ENCODE measurements around the gene SPNS3.
A peak's percentile ranks its signal among the peaks of the same experiment; 100 is the strongest.

The SPNS3 gene

DNA sequence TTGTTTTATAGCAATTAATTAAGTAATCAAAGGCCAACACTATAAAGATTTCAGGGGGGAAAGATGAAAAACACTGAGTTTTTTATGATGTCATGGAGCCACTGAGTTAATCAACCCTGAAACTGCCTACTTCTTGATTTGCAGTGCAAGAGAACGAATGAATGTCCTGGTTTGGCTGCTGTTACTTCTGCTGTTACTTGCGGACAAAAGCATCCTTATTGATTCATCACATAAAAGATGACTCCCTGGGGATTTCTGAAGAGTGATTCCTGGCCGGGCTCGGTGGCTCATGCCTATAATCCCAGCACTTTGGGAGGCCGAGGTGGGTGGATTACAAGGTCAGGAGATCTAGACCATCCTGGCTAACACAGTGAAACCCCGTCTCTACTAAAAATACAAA lies 10.9 kb upstream of the SPNS3 start (continued):
- TF ChIP-seq, protein P1, sequence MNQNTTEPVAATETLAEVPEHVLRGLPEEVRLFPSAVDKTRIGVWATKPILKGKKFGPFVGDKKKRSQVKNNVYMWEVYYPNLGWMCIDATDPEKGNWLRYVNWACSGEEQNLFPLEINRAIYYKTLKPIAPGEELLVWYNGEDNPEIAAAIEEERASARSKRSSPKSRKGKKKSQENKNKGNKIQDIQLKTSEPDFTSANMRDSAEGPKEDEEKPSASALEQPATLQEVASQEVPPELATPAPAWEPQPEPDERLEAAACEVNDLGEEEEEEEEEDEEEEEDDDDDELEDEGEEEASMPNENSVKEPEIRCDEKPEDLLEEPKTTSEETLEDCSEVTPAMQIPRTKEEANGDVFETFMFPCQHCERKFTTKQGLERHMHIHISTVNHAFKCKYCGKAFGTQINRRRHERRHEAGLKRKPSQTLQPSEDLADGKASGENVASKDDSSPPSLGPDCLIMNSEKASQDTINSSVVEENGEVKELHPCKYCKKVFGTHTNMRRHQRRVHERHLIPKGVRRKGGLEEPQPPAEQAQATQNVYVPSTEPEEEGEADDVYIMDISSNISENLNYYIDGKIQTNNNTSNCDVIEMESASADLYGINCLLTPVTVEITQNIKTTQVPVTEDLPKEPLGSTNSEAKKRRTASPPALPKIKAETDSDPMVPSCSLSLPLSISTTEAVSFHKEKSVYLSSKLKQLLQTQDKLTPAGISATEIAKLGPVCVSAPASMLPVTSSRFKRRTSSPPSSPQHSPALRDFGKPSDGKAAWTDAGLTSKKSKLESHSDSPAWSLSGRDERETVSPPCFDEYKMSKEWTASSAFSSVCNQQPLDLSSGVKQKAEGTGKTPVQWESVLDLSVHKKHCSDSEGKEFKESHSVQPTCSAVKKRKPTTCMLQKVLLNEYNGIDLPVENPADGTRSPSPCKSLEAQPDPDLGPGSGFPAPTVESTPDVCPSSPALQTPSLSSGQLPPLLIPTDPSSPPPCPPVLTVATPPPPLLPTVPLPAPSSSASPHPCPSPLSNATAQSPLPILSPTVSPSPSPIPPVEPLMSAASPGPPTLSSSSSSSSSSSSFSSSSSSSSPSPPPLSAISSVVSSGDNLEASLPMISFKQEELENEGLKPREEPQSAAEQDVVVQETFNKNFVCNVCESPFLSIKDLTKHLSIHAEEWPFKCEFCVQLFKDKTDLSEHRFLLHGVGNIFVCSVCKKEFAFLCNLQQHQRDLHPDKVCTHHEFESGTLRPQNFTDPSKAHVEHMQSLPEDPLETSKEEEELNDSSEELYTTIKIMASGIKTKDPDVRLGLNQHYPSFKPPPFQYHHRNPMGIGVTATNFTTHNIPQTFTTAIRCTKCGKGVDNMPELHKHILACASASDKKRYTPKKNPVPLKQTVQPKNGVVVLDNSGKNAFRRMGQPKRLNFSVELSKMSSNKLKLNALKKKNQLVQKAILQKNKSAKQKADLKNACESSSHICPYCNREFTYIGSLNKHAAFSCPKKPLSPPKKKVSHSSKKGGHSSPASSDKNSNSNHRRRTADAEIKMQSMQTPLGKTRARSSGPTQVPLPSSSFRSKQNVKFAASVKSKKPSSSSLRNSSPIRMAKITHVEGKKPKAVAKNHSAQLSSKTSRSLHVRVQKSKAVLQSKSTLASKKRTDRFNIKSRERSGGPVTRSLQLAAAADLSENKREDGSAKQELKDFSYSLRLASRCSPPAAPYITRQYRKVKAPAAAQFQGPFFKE (tag by site-specific recombination; IDR thresholded peaks at IDR 0.05; ENCODE audit: borderline replicate concordance), result no peak
- TF ChIP-seq, protein P2, sequence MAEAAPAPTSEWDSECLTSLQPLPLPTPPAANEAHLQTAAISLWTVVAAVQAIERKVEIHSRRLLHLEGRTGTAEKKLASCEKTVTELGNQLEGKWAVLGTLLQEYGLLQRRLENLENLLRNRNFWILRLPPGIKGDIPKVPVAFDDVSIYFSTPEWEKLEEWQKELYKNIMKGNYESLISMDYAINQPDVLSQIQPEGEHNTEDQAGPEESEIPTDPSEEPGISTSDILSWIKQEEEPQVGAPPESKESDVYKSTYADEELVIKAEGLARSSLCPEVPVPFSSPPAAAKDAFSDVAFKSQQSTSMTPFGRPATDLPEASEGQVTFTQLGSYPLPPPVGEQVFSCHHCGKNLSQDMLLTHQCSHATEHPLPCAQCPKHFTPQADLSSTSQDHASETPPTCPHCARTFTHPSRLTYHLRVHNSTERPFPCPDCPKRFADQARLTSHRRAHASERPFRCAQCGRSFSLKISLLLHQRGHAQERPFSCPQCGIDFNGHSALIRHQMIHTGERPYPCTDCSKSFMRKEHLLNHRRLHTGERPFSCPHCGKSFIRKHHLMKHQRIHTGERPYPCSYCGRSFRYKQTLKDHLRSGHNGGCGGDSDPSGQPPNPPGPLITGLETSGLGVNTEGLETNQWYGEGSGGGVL (tag by site-specific recombination; IDR thresholded peaks at IDR 0.05), result no peak
- TF ChIP-seq ZNF114 (tag by site-specific recombination; IDR thresholded peaks at IDR 0.05) (no peak), ZNF354C (tag by site-specific recombination; IDR thresholded peaks at IDR 0.05; ENCODE audit: borderline replicate concordance, low read depth) (no peak), ZNF76 (tag by site-specific recombination; IDR thresholded peaks at IDR 0.05; ENCODE audit: borderline replicate concordance, low read depth) (no peak)

DNA sequence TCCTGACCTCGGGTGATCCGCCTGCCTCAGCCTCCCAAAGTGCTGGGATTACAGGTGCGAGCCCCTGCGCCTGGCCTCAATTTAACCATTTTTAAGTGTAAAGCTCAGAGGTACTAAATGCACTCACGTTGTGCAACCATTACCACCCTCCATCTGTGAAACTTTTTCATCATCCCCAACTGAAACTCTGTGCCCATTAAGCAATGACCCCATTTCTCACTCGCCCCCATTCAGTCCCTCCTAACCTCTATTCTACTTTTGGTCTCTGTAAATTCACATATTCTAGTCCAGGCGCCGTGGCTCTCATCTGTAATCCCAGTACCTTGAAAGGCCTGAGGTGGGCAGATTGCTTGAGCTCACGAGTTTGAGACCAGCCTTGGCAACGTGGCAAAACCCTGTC lies 8.3 kb upstream of the SPNS3 start:
- ChIA-PET CTCF (no interaction called here), POLR2A (no interaction called here)
- Histone ChIP-seq H3K4me3 (ENCODE audit: low read depth, low read length) (no peak overlapping the region), H3K4me1 (ENCODE audit: control insufficient read depth, insufficient read depth, low read length) (no peaks in the 10 kb centered on the region), H3K9me3 (ENCODE audit: control insufficient read depth, insufficient read depth, low read depth, low read length) (no peaks in the 10 kb centered on the region), H3K27ac (ENCODE audit: extremely low read depth, low read depth, low read length) (no peak overlapping the region), H3K36me3 (ENCODE audit: control insufficient read depth in 2 of 2, insufficient read depth in 1 of 2, low read length in 2 of 2) (no peaks in the 10 kb centered on the region)
- TF ChIP-seq, protein P3, sequence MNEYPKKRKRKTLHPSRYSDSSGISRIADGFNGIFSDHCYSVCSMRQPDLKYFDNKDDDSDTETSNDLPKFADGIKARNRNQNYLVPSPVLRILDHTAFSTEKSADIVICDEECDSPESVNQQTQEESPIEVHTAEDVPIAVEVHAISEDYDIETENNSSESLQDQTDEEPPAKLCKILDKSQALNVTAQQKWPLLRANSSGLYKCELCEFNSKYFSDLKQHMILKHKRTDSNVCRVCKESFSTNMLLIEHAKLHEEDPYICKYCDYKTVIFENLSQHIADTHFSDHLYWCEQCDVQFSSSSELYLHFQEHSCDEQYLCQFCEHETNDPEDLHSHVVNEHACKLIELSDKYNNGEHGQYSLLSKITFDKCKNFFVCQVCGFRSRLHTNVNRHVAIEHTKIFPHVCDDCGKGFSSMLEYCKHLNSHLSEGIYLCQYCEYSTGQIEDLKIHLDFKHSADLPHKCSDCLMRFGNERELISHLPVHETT (tag by site-specific recombination; IDR thresholded peaks at IDR 0.05), result no peak
- TF ChIP-seq ZNF302 (tag by site-specific recombination; IDR thresholded peaks at IDR 0.05; ENCODE audit: low read depth), result no peak

DNA sequence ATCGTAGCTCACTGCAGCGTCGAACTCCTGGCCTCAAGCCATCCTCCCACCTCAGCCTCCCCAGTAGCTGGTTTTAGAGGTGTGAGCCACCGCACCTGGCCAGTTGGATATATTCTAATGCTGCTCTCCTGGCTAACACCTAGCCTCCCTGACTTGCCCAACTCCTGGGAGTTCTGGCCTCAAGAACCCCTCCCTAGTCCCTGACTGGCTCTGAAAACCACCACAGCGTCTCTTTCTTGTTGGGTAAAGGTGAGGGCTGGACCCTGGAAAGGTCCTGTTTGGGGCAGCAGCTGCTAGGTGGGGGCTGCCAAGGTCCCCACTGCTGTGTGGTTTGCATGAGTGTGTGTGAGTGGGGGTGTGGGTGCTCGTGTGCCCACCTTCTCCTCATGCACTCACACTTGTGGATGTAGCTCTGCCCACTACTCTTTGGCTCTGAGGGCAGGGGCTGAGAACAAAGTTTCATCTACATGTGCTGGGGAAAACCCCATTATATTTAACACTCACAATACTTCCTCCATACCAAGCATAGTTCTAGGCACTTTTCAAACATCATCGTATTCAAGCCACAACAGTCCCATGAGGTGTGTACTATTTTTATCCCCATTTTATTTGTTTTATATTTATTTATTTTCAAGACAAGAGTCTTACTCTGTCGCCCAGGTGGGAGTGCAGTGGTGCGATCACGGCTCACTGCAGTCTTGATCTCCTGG lies 7.1 kb upstream of the SPNS3 start:
- CTCF ChIA-PET, result interaction anchor here (0.6 to 0.7 kb wide), 4 partner anchors 10 to 138 kb away, joined by 3 to 5 read pairs (median 3); no protein-coding TSS in a partner anchor
- Histone ChIP-seq H3K27ac (ENCODE audit: extremely low read depth, low read depth, low read length) (no peak overlapping the region), H3K36me3 (ENCODE audit: control insufficient read depth in 2 of 2, insufficient read depth in 1 of 2, low read length in 2 of 2) (no peaks in the 10 kb centered on the region), H3K4me1 (ENCODE audit: control insufficient read depth, insufficient read depth, low read length) (no peaks in the 10 kb centered on the region), H3K4me3 (ENCODE audit: low read depth, low read length) (no peak overlapping the region), H3K9me3 (ENCODE audit: control insufficient read depth, insufficient read depth, low read depth, low read length) (no peaks in the 10 kb centered on the region)
- POLR2A ChIA-PET, result no interaction called here
- peak; percentile 24; the same call in 1 of the 2 replicates for TF ChIP-seq EGR2 (tag by site-specific recombination; IDR thresholded peaks at IDR 0.05; ENCODE audit: low read depth)
- TF ChIP-seq KLF9 (tag by site-specific recombination; IDR thresholded peaks at IDR 0.05; ENCODE audit: low read depth), result no peak
- no peak for TF ChIP-seq ZNF114 (tag by site-specific recombination; IDR thresholded peaks at IDR 0.05)

All from HEK293 (cell line).